Lower leg skin (tissue), 4 donors: Measurements from ENCODE around the gene CNIH3. TPM values are rescaled to one million over a fixed set of nuclear protein-coding genes. Genes with fewer than 3 reads are reported as not detected.

Source experiments
- DNase-seq, 2 donors: peaks; one replicate each; pipeline ENCODE4 v3.0.0-alpha.2; 2019; ENCODE audit warnings: low spot score in 2 of 2
- H3K4me3 ChIP-seq: fragments of 200-600 bp; sonication (generic); 2 replicates; pipeline ENCODE4 v1.5.1; 2017; ENCODE audit warnings: mild to moderate bottlenecking, low read depth; ENCODE audit not compliant: poor library complexity, severe bottlenecking
- CTCF ChIP-seq, 3 donors: fragments of 450-650 bp; IDR thresholded peaks; one replicate each; pipeline ENCODE4 v1.5.1; 2016; ENCODE audit warnings: antibody characterized with exemption in 3 of 3, mild to moderate bottlenecking in 3 of 3, moderate library complexity in 2 of 3
- POLR2A ChIP-seq, 2 donors: fragments of 450-650 bp; IDR thresholded peaks; one replicate each; pipeline ENCODE4 v1.6.1; 2016 to 2017; ENCODE audit warnings: antibody characterized with exemption in 2 of 2, mild to moderate bottlenecking in 1 of 2, moderate library complexity in 1 of 2
- WGBS, 2 donors: methylation state at CpG; one replicate each; pipeline ENCODE4 v1.1.5; 2018; 5-methylcytosine and 5-hydroxymethylcytosine counted together
- intact Hi-C: fragments of 100-400 bp; cut with DNase I; formaldehyde crosslinking; loops from one replicate; pipeline ENCODE4 v1.15.0; 2023; ENCODE audit warnings: low total_unique reads
- total RNA-seq, 4 donors: library from RNA; depleted of rRNA; stranded (reverse); fragments of >200 nt; gene quantifications; one replicate each; pipeline ENCODE4 v1.1.0, GENCODE V29; 2016

The CNIH3 gene
- total RNA-seq, 4 donors from 2014 or later, result 1.4 to 5.1 (median 2.3) TPM

GRCh38 chr1:224607188-224608148 lies 8.6 kb upstream of the CNIH3 start:
- H3K4me3 ChIP-seq, result no peak overlapping the region
- TF ChIP-seq POLR2A (IDR thresholded peaks at IDR 0.05), result no peak
- no peak for TF ChIP-seq CTCF (IDR thresholded peaks at IDR 0.05)
- WGBS, 2 donors, result 54 to 57% methylated on average over 5 of the region's 5 CpGs
- intact Hi-C loops, result loop anchor here (10.0 kb wide), 1 partner anchor 1623 kb away; no protein-coding TSS in a partner anchor
- peak in 1 of 2 donors; percentile 8 for DNase-seq

GRCh38 chr1:224609333-224609732 lies 6.8 kb upstream of the CNIH3 start:
- H3K4me3 ChIP-seq, result no peak overlapping the region
- TF ChIP-seq POLR2A (IDR thresholded peaks at IDR 0.05), result no peak
- no peak for TF ChIP-seq CTCF (IDR thresholded peaks at IDR 0.05)
- intact Hi-C loops, result loop anchor here (10.0 kb wide), 1 partner anchor 1625 kb away; no protein-coding TSS in a partner anchor
- 56 to 66% methylated on average over 1 of the region's 1 CpG for WGBS, 2 donors
- peak in 1 of 2 donors; percentile 32 for DNase-seq

GRCh38 chr1:224612246-224612645 lies 3.9 kb upstream of the CNIH3 start:
- TF ChIP-seq POLR2A (IDR thresholded peaks at IDR 0.05) (no peak), CTCF (IDR thresholded peaks at IDR 0.05) (no peak)
- whole genome bisulfite sequencing, 2 donors, result 95 to 100% methylated on average over 1 of the region's 1 CpG
- DNase-seq, result no peak
- H3K4me3 ChIP-seq, result no peak overlapping the region
- intact Hi-C loops, result no loop called here

- 87 to 92% methylated on average over 6 of the region's 6 CpGs for WGBS, 2 donors
- TF ChIP-seq CTCF (IDR thresholded peaks at IDR 0.05) (no peak), POLR2A (IDR thresholded peaks at IDR 0.05) (no peak)
- no peak overlapping the region for H3K4me3 ChIP-seq
- peak in 1 of 2 donors; percentile 58 for DNase-seq
- intact Hi-C loops, result no loop called here
Measured at GRCh38 chr1:224613486-224613885, 2.6 kb upstream of the CNIH3 start.

- TF ChIP-seq POLR2A (IDR thresholded peaks at IDR 0.05) (no peak), CTCF (IDR thresholded peaks at IDR 0.05) (no peak)
- no peak overlapping the region for H3K4me3 ChIP-seq
- WGBS, 2 donors, result 2% methylated on average over 34 to 40 of the region's 52 CpGs
- no peak for DNase-seq
- intact Hi-C loops, result no loop called here
Measured at GRCh38 chr1:224616756-224617409, 766 bp downstream of the CNIH3 start.
